BE2C (cell line): ENCODE results near the gene COMMD9.
"Not testable (repeated sequence)": the region's sequence is repeated elsewhere in the genome, so short reads cannot be mapped to it uniquely, and the experiment has no call there.

Source experiments
- DNase-seq: peaks from one replicate; pipeline ENCODE4 v3.0.0-alpha.2; 2020
- H3K27me3 ChIP-seq: fragments of 250-450 bp; sonication (Bioruptor Pico); 2 replicates; pipeline ENCODE4 v1.5.1; 2020; ENCODE audit warnings: mild to moderate bottlenecking
- H3K36me3 ChIP-seq: fragments of 250-450 bp; sonication (Bioruptor Pico); 2 replicates; pipeline ENCODE4 v1.5.1; 2020; ENCODE audit warnings: mild to moderate bottlenecking
- H3K4me1 ChIP-seq: fragments of 250-450 bp; sonication (Bioruptor Pico); 2 replicates; pipeline ENCODE4 v1.5.1; 2020
- H3K4me3 ChIP-seq: 2 replicates; pipeline ENCODE4 v1.5.1; 2011; ENCODE audit warnings: low read depth, low read length
- H3K9me3 ChIP-seq: fragments of 250-450 bp; sonication (Bioruptor Pico); 2 replicates; pipeline ENCODE4 v1.5.1; 2020
- TF ChIP-seq, protein P1 (sequence below): IDR thresholded peaks from 2 replicates; pipeline ENCODE4 v1.5.1; 2012; ENCODE audit warnings: mild to moderate bottlenecking, low read depth, low read length

Gene COMMD9

GRCh38 chr11:36326524-36327419 is 37.5 kb upstream of the COMMD9 start:
- TF ChIP-seq, protein P1, sequence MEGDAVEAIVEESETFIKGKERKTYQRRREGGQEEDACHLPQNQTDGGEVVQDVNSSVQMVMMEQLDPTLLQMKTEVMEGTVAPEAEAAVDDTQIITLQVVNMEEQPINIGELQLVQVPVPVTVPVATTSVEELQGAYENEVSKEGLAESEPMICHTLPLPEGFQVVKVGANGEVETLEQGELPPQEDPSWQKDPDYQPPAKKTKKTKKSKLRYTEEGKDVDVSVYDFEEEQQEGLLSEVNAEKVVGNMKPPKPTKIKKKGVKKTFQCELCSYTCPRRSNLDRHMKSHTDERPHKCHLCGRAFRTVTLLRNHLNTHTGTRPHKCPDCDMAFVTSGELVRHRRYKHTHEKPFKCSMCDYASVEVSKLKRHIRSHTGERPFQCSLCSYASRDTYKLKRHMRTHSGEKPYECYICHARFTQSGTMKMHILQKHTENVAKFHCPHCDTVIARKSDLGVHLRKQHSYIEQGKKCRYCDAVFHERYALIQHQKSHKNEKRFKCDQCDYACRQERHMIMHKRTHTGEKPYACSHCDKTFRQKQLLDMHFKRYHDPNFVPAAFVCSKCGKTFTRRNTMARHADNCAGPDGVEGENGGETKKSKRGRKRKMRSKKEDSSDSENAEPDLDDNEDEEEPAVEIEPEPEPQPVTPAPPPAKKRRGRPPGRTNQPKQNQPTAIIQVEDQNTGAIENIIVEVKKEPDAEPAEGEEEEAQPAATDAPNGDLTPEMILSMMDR = no peak
- H3K4me3 ChIP-seq = no peak overlapping the region
- no peak for DNase-seq
- H3K36me3 ChIP-seq = no peaks in the 10 kb centered on the region
- H3K27me3 ChIP-seq = no peaks in the 10 kb centered on the region
- no peaks in the 10 kb centered on the region for H3K9me3 ChIP-seq
- no peaks in the 10 kb centered on the region for H3K4me1 ChIP-seq

- H3K9me3 ChIP-seq, H3K36me3 ChIP-seq, DNase-seq, H3K4me3 ChIP-seq, H3K27me3 ChIP-seq, H3K4me1 ChIP-seq: not testable (repeated sequence)
Measured at GRCh38 chr11:36325403-36325802, 36.2 kb upstream of the COMMD9 start.

DNA sequence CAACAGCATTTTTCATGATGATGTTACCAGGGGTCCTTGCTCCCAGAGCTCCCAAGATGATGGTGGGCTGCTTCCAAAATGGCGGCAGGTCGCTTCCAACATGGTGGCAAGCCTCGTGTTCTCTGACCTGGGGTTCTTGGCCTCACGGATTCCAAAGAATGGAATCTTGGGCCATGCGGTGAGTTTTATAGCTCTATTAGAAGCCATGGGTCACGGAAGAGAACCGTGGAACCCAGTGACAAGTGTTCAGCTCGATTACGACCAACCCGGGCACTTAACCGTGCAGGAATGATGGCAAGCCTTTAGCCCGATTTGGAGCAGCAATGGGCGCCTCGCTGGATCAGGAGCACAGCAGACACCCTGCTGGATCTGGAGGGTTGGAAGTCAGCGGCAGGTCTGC is 35.7 kb upstream of the COMMD9 start:
- not testable (repeated sequence) for H3K4me1 ChIP-seq, DNase-seq, H3K9me3 ChIP-seq

GRCh38 chr11:36317992-36318391 is 28.8 kb upstream of the COMMD9 start:
- no peak overlapping the region for H3K4me3 ChIP-seq
- no peaks in the 10 kb centered on the region for H3K36me3 ChIP-seq
- H3K27me3 ChIP-seq = no peaks in the 10 kb centered on the region
- DNase-seq = no peak
- TF ChIP-seq, protein P1 = no peak
- H3K9me3 ChIP-seq = no peaks in the 10 kb centered on the region
- no peaks in the 10 kb centered on the region for H3K4me1 ChIP-seq

More for the DNA sequence above, 35.7 kb upstream of the COMMD9 start:
- H3K4me3 ChIP-seq, H3K27me3 ChIP-seq, H3K36me3 ChIP-seq: not testable (repeated sequence)

GRCh38 chr11:36316049-36316448 is 26.8 kb upstream of the COMMD9 start:
- H3K4me1 ChIP-seq = no peaks in the 10 kb centered on the region
- H3K9me3 ChIP-seq = no peaks in the 10 kb centered on the region
- DNase-seq = no peak
- no peaks in the 10 kb centered on the region for H3K27me3 ChIP-seq
- TF ChIP-seq, protein P1 = no peak
- H3K36me3 ChIP-seq = no peaks in the 10 kb centered on the region
- H3K4me3 ChIP-seq = no peak overlapping the region

DNA sequence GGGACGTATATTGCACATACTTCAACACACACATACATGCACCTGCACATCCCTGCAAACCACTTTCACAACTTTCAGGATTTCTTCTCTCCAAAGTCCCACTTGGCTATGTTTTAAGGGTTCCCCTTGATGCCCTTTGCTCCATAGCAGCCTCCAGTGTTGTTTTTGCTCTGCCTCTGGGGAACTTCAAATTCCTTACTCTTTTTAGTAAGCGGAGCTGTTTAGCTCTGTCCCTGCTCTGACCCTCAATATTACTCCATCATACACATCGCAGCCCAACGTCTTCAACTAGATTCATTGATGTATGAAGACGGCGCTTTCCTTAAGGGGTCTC is 25.2 kb upstream of the COMMD9 start:
- Histone ChIP-seq H3K4me1 (no peaks in the 10 kb centered on the region), H3K9me3 (no peaks in the 10 kb centered on the region), H3K4me3 (no peak overlapping the region), H3K36me3 (no peaks in the 10 kb centered on the region), H3K27me3 (no peaks in the 10 kb centered on the region)
- DNase-seq = no peak
- TF ChIP-seq, protein P1 = no peak

DNA sequence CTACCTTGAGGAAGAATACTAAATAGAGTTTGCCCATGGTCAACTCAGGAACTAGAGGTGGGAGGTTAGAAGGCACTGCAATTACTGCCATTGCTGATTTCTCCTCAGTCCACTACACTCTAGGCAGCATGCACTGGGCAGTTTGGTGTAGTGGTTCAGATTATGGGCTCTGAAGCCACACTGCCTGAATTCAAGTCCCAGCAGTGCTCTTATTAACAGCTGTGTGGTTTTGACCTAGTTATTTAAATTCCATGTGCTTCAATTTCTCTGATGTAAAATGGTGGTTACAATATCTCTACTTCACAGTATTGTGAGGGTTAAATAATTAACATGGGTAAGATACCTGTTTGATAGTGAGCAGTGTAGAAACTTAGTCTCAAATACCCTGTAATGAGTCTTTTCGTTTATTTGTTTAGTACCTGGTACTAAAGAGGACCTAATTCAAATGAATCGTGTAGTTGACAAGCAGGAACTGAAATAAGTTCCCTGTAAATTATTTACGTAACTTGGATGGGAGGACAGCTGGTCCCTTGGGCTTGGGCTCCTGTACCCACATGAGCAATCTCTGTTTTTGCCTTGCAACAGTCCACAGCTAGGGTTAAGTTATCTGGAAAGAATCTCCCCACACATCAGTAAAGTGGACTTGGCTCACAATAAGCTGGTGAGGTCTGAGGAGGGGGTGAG is 24.7 kb upstream of the COMMD9 start:
- no peaks in the 10 kb centered on the region for H3K4me1 ChIP-seq
- no peak overlapping the region for H3K4me3 ChIP-seq
- DNase-seq = no peak
- H3K27me3 ChIP-seq = no peaks in the 10 kb centered on the region
- H3K9me3 ChIP-seq = no peaks in the 10 kb centered on the region
- no peaks in the 10 kb centered on the region for H3K36me3 ChIP-seq
- TF ChIP-seq, protein P1 = no peak
